Measurements from ENCODE around the gene KCNK17.

Gene KCNK17

DNA sequence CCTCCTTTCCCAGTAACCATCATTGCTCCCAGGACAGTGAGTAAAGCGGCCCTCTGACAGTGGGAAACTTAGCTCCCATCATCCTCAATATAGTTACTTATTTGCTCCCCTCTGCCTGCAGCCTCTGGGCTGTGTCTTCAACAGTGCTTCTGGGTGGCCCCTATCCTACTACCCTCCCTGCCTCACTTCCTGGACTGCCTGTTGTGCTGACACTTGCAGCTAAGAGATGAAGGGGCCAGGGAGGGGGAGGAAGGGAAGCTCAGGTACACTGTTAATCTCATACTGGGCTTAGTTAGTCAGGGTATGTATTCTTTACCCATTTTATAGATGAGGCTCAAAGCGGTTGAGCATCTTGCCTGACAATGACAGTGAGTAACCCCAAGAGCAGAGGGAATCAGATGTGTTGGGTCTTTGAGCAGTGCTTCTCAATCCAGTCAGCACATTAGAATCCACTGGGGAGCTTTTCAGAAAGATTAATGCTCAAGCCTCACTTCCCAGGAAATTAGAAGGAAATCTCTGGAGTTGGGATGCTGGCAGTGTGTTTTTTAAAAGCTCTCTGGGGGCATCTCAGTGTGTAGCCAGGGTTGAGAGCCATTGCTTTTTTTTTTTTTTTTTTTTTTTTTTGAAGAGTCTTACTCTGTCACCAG is 57.8 kb downstream of the KCNK17 start:
- no peak overlapping the region for H3K4me3 ChIP-seq (ENCODE audit: low read length in 2 of 2)
- H3K36me3 ChIP-seq (ENCODE audit: control insufficient read depth in 2 of 2, insufficient read depth in 2 of 2, low read length in 2 of 2): no peaks in the 10 kb centered on the region
- no peaks in the 10 kb centered on the region for H3K9me3 ChIP-seq (ENCODE audit: control insufficient read depth in 2 of 2, low read length in 2 of 2)
- H3K9ac ChIP-seq (ENCODE audit: low read depth in 1 of 2, low read length in 2 of 2): no peak overlapping the region
- H3K27me3 ChIP-seq (ENCODE audit: control insufficient read depth in 2 of 2, insufficient read depth in 2 of 2, low read length in 2 of 2): no peaks in the 10 kb centered on the region
- peaks cover 0 to 1% of the 10 kb centered on the region in 2 donors for H3K4me1 ChIP-seq (ENCODE audit: control insufficient read depth in 2 of 2, insufficient read depth in 2 of 2, low read length in 2 of 2)
- H3K27ac ChIP-seq (ENCODE audit: low read depth in 2 of 2, low read length in 2 of 2): no peak overlapping the region

- H3K27me3 ChIP-seq (ENCODE audit: control insufficient read depth in 2 of 2, insufficient read depth in 2 of 2, low read length in 2 of 2): no peaks in the 10 kb centered on the region
- no peak overlapping the region for H3K4me3 ChIP-seq (ENCODE audit: low read length in 2 of 2)
Observed at GRCh38 chr6:39254999-39255535, 59.2 kb downstream of the KCNK17 start.

DNA sequence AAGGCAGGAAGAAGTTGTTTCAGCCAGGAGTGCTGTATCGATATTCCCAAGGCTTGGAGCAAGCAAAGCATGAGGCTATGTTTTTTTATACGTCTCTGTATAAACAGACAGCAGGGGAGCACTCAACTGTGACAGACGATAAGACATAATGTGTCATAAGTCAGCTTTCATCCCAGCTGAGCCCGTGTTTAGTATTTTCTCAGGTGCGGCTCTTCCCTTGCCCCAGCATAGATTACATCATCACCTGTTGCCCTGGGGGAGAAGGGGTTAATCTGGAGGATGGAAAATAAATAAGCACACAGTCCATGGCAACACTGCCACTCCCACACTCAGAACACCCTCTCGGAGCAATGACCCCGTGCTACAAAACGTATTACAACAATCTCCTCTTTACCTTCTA is 62.8 kb downstream of the KCNK17 start:
- H3K36me3 ChIP-seq (ENCODE audit: control insufficient read depth in 2 of 2, insufficient read depth in 2 of 2, low read length in 2 of 2): no peaks in the 10 kb centered on the region
- H3K9me3 ChIP-seq (ENCODE audit: control insufficient read depth in 2 of 2, low read length in 2 of 2): no peaks in the 10 kb centered on the region
- H3K4me3 ChIP-seq (ENCODE audit: low read length in 2 of 2): no peak overlapping the region
- H3K27ac ChIP-seq (ENCODE audit: low read depth in 2 of 2, low read length in 2 of 2): no peak overlapping the region
- peaks cover 2 to 3% of the 10 kb centered on the region in 2 donors for H3K4me1 ChIP-seq (ENCODE audit: control insufficient read depth in 2 of 2, insufficient read depth in 2 of 2, low read length in 2 of 2)
- no peak overlapping the region for H3K9ac ChIP-seq (ENCODE audit: low read depth in 1 of 2, low read length in 2 of 2)
- H3K27me3 ChIP-seq (ENCODE audit: control insufficient read depth in 2 of 2, insufficient read depth in 2 of 2, low read length in 2 of 2): no peaks in the 10 kb centered on the region

More at GRCh38 chr6:39254999-39255535, 59.2 kb downstream of the KCNK17 start:
- no peak overlapping the region for H3K27ac ChIP-seq (ENCODE audit: low read depth in 2 of 2, low read length in 2 of 2)
- H3K36me3 ChIP-seq (ENCODE audit: control insufficient read depth in 2 of 2, insufficient read depth in 2 of 2, low read length in 2 of 2): no peaks in the 10 kb centered on the region
- H3K9ac ChIP-seq (ENCODE audit: low read depth in 1 of 2, low read length in 2 of 2): no peak overlapping the region
- peaks cover 2 to 3% of the 10 kb centered on the region in 2 donors for H3K4me1 ChIP-seq (ENCODE audit: control insufficient read depth in 2 of 2, insufficient read depth in 2 of 2, low read length in 2 of 2)
- no peaks in the 10 kb centered on the region for H3K9me3 ChIP-seq (ENCODE audit: control insufficient read depth in 2 of 2, low read length in 2 of 2)

- Histone ChIP-seq H3K27me3 (ENCODE audit: control insufficient read depth in 2 of 2, insufficient read depth in 2 of 2, low read length in 2 of 2) (no peaks in the 10 kb centered on the region), H3K9me3 (ENCODE audit: control insufficient read depth in 2 of 2, low read length in 2 of 2) (no peaks in the 10 kb centered on the region), H3K4me1 (ENCODE audit: control insufficient read depth in 2 of 2, insufficient read depth in 2 of 2, low read length in 2 of 2) (peaks cover 2 to 3% of the 10 kb centered on the region in 2 donors), H3K9ac (ENCODE audit: low read depth in 1 of 2, low read length in 2 of 2) (no peak overlapping the region), H3K27ac (ENCODE audit: low read depth in 2 of 2, low read length in 2 of 2) (no peak overlapping the region), H3K4me3 (ENCODE audit: low read length in 2 of 2) (no peak overlapping the region), H3K36me3 (ENCODE audit: control insufficient read depth in 2 of 2, insufficient read depth in 2 of 2, low read length in 2 of 2) (no peaks in the 10 kb centered on the region)
Observed at GRCh38 chr6:39250507-39250906, 63.7 kb downstream of the KCNK17 start.

DNA sequence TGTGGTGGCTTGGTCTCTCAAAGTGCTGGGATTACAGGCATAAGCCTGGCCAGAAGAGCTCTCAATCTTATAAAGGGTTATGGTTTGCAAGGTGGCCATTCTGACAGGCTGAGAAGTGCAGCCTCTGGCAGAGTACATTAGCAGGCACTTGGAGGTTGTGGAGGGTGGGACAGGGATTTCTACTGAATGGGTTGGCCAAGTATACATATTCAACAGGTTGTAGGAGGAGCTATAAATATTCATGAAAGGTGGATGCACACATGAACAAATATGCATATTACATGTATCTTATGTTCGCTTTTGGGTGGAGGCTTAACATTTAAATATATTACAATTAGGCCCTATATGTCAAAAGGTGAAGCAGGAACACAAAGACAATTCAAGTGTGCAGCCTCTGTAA is 64.9 kb downstream of the KCNK17 start:
- Histone ChIP-seq H3K27me3 (ENCODE audit: control insufficient read depth in 2 of 2, insufficient read depth in 2 of 2, low read length in 2 of 2) (no peaks in the 10 kb centered on the region), H3K4me1 (ENCODE audit: control insufficient read depth in 2 of 2, insufficient read depth in 2 of 2, low read length in 2 of 2) (peaks cover 2 to 3% of the 10 kb centered on the region in 2 donors)

More for the DNA sequence above, 64.9 kb downstream of the KCNK17 start:
- no peak overlapping the region for H3K9ac ChIP-seq (ENCODE audit: low read depth in 1 of 2, low read length in 2 of 2)
- H3K4me3 ChIP-seq (ENCODE audit: low read length in 2 of 2): no peak overlapping the region
- no peak overlapping the region for H3K27ac ChIP-seq (ENCODE audit: low read depth in 2 of 2, low read length in 2 of 2)
- H3K9me3 ChIP-seq (ENCODE audit: control insufficient read depth in 2 of 2, low read length in 2 of 2): no peaks in the 10 kb centered on the region
- H3K36me3 ChIP-seq (ENCODE audit: control insufficient read depth in 2 of 2, insufficient read depth in 2 of 2, low read length in 2 of 2): no peaks in the 10 kb centered on the region

Measured in mucosa of rectum (tissue), 2 donors.